Fibroblast of villous mesenchyme (primary cell): ENCODE data around the gene KDM2A. TPM values are rescaled to one million over a fixed set of nuclear protein-coding genes. Genes with fewer than 3 reads are reported as not detected.
A peak's percentile ranks its signal among the peaks of the same experiment; 100 is the strongest.
"Not testable (repeated sequence)": the region's sequence is repeated elsewhere in the genome, so short reads cannot be mapped to it uniquely, and the experiment has no call there.

Source experiments
- DNase-seq: peaks from one replicate; pipeline ENCODE4 v3.0.0-alpha.2; 2010; ENCODE audit warnings: low read depth
- H3K4me3 ChIP-seq: 2 replicates; pipeline ENCODE4 v1.5.1; 2011; ENCODE audit warnings: low read depth, mild to moderate bottlenecking, low read length
- total RNA-seq: library from RNA; depleted of rRNA; stranded (reverse); fragments of >200 nt; gene quantifications from 2 replicates; pipeline ENCODE4 v1.2.3, GENCODE V29; 2012
- TF ChIP-seq, protein P1 (sequence below): IDR thresholded peaks from 2 replicates; pipeline ENCODE4 v1.5.1; 2012; ENCODE audit warnings: low read depth, mild to moderate bottlenecking, low read length; ENCODE audit not compliant: insufficient read depth

KDM2A gene
- total RNA-seq, 1 donor: 50.5 TPM

DNA sequence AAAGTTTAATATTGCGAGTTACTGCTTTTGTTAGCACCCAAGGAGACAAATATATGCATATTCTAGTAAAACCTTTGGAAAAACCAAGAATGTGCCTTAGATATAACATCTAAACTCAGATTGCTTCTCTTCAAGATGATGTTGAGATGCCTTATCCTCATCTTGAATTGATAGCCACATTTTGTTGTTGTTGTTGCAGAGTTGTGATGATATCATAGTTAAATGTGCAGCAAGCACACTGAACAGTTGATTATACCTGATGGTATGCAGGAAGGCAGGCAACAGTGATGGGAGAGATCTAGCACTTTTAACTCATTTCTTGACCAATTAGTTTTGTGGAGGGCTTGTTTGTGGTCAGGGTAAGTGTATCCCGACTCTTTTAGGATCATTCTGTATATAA, 48.0 kb downstream of the KDM2A start:
- DNase-seq: no peak
- TF ChIP-seq, protein P1, sequence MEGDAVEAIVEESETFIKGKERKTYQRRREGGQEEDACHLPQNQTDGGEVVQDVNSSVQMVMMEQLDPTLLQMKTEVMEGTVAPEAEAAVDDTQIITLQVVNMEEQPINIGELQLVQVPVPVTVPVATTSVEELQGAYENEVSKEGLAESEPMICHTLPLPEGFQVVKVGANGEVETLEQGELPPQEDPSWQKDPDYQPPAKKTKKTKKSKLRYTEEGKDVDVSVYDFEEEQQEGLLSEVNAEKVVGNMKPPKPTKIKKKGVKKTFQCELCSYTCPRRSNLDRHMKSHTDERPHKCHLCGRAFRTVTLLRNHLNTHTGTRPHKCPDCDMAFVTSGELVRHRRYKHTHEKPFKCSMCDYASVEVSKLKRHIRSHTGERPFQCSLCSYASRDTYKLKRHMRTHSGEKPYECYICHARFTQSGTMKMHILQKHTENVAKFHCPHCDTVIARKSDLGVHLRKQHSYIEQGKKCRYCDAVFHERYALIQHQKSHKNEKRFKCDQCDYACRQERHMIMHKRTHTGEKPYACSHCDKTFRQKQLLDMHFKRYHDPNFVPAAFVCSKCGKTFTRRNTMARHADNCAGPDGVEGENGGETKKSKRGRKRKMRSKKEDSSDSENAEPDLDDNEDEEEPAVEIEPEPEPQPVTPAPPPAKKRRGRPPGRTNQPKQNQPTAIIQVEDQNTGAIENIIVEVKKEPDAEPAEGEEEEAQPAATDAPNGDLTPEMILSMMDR: no peak
- no peak overlapping the region for H3K4me3 ChIP-seq

DNA sequence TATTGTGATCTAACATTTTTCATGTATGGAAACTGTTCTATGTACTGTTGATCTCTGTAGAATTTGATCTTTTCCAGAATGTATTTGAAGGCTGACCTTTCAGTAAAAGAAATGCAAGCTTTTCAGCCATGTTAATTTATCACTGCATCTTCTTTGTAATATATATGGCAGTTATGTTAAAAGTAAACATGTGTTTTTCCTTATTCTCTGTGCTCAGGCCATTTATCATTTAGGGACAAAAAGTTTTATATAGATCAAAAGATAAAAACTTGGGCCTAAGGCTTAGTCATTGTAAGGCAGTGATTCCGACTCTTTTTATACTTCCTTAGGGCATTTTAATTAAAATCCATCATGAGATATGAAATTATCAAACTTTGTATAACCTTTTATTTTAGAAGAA, 48.7 kb downstream of the KDM2A start:
- H3K4me3 ChIP-seq: no peak overlapping the region
- DNase-seq: no peak
- TF ChIP-seq, protein P1: no peak

DNA sequence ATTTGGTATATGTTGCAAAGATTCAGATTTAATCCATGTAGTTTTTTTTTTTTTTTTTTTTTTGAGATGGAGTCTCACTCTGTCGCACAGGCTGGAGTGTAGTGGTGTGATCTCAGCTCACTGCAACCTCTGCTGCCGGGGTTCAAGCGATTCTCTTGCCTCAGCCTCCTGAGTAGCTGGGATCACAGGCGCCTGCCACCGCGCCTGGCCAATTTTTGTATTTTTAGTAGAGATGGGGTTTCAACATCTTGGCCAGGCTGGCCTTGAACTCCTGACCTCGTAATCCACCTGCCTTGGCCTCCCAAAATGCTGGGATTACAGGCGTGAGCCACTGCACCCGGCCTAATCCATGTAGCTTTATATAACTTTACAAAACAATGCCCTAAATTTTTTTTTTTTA, 49.8 kb downstream of the KDM2A start:
- not testable (repeated sequence) for H3K4me3 ChIP-seq, DNase-seq

DNA sequence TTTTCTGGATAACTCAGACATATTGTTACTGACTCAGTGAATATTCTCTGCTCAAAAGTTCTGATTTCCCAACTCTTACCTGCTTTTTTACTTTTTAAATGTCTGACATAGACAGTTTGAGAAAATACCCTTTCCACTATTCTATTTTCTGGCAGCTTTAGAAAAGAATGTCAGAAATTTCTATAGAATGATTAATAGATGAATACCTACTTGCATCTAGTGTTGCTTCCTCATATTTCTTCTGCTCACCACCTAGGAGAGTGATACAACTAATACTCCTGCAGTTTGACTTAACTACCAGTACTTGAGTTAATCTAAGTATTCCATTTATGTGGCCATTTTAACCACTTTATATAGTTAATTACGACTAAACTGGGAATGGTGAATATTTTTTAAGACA, 55.2 kb downstream of the KDM2A start:
- DNase-seq: no peak
- no peak overlapping the region for H3K4me3 ChIP-seq
- TF ChIP-seq, protein P1: no peak

DNA sequence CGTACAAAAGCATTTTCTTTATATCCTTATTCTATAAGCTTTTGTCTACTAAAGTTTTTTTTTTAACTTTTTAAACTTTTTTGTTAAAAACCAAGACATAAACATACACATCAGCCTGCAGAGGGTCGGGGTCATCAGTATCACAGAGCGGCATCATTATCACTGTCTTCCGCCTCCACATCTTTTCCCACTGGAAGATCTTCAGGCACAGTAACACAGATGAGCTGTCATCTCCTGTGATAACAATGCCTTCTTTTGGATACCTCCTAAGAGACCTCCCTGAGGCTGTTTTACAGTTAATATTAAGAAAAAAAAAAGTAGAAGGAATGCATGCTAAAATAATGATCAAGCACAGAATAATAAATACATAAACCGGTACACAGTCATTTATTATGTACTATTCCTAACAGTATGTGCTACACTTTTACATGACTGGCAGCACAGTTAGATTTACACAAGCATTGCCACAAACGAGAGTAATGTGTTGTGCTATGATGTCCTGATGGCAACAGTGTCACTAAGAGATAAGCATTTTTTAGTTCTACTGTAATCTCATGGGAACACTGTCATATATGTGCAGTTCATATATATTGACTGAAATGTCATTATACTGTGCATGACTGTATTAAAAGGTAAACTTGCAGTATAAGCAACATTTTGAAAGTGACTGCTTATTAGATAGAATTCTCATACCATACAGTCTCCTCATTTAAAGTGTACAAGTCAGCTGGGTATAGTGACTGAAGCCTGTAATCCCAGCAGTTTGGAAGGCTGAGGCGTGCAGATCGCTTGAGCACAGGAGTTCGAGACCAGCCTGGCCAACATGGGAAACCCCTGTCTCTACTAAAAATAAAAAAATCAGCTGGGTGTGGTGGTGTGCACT, 58.6 kb downstream of the KDM2A start:
- TF ChIP-seq, protein P1: no peak
- no peak for DNase-seq
- no peak overlapping the region for H3K4me3 ChIP-seq

DNA sequence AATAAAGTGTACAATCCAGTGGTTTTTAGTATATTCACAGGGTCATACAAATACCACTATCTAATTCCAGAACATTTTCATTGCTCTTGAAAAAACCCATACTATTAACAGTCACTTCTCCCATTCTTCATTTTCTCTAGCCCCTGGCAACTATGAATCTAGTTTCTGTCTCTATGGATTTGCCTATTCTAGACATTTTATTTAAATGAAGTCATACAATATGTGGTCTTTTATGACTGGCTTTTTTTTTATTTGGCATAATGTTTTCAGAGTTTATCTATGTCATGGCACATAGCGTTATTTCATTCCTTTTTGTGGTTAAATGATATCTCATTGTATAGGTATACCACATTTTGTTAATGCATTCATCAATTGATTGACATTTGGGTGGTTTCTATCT, 59.4 kb downstream of the KDM2A start:
- DNase-seq: peak; percentile 38
- TF ChIP-seq, protein P1: no peak
- no peak overlapping the region for H3K4me3 ChIP-seq

DNA sequence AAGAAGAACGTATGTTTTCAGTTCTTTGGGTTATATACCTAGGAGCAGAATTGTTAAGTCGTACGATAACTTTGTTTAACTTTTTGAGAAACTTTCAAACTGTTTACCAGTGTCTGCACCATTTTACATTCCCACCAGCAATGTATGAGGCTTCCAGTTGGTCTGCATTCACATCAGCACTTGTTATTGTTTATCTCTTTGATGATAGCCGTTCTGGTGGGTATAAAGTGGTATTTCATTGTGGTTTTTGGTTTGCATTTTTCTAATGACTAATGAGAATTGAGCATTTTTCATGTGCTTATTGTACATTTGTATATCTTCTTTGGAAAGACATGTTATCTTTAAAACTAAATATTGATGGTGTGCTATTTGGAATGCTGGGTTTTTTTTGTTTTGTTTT, 59.8 kb downstream of the KDM2A start:
- no peak overlapping the region for H3K4me3 ChIP-seq
- TF ChIP-seq, protein P1: no peak
- peak; percentile 83 for DNase-seq
